ENCODE results near the gene FGGY.
"Not testable (repeated sequence)": the region's sequence is repeated elsewhere in the genome, so short reads cannot be mapped to it uniquely, and the experiment has no call there.

Gene FGGY

DNA sequence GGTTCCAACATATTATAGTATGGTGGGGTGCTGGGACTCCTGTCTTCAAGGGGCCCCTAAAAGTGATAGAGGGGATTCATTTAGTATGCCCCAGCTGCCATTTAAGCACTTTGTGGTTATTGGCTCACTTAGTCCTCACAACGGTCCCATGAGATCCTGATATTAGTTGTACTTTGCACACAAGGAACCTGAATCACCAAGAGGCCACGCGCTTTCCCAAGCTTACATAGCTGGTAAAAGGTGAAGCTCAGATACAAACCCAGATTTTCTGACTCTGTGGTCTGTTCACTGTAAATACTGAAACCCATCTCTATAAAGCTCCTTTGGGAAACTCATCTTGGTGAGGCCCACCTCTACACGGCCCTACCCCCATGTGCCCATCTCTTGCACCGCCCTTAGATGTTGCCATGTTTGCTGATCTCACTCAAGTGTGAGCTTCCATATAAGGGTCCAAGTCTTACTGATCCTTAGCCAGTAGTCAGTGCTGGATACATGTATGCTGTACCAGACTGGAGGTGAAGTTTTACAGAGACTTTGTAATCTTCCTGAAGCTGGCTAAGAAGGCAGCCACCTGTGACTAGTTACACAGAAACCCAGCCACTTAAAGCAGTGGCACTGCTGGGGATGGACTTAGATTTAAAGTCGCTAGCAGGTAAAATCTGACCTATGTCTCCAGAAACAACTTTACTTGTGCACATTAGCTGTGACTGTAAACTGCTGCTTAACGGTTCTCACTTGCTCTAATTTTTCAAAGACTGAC, 393.5 kb downstream of the FGGY start:
- no peak for DNase-seq

DNA sequence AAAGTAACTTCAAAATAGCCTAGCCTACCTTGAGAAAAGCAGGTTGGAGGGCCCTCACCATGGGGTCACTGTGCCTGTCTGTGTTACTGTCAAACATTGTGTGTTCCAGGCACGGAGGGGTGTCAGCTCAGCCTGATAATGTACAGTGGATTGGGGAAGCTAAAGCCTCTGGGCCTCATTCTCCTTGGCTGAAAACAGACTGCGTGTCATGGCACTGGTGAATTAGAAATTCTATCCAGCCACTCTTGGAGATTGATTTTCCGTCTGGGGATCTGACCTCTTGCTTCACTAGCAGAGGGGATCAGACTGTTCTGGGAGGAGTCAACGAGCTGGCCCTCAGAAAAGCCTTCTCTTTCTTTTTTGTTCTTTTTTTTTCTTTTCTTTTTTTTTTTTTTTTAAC, 394.4 kb downstream of the FGGY start:
- DNase-seq = no peak

DNA sequence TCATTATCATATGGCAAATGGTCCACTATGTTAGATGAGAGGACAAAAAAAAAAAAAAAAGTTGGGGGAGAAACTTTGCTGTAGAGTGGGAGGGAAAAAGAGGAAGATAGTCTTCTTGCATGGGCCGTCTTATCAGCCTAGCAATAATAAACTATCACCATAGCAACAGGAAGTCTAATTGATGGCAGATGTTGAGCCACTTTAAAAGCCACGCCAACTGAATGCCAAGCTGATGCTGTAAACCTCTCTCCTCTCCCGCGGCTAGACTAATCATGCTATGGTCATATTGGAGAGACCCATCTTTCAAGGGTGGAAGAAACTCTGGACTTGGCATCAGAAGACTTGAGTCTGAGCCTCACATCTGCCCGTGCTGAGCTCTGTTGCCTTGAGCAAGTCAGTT, 395.7 kb downstream of the FGGY start:
- DNase-seq = no peak

DNA sequence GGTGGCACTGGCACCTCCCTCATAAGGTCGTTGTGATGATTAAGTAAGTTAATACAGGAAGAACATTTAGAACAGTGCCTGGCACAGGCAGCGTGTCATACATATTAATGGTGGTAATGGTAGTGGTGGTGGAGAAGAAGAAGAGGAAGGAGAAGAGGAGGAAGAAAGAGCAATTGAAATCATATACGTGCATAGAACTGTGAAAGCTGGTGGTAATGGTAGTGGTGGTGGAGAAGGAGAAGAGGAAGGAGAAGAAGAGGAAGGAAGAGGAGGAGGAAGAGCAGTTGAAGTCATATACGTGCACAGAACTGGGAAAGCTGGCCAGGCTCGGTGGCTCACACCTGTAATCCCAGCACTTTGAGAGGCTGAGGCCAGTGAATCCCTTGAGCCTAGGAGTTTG, 396.5 kb downstream of the FGGY start:
- DNase-seq = no peak

DNA sequence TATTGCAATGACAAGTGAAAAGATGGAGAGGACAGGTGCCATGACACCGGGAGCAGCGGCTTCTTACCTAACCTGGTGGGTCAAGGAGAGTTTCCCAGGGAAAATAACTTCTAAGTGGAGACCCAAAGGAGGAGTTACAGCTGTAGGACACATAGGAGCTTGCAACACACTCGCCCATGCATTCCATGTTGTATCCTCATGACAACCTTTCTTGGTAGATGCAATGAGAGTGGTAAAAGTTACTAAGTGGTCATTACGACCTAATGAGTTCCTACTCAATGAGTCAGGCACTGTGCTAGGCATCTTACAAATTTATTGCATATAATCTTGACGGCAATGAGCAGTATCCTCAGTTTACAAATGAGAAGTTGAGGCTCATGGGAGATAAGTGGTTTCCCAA, 398.4 kb downstream of the FGGY start:
- DNase-seq = no peak

DNA sequence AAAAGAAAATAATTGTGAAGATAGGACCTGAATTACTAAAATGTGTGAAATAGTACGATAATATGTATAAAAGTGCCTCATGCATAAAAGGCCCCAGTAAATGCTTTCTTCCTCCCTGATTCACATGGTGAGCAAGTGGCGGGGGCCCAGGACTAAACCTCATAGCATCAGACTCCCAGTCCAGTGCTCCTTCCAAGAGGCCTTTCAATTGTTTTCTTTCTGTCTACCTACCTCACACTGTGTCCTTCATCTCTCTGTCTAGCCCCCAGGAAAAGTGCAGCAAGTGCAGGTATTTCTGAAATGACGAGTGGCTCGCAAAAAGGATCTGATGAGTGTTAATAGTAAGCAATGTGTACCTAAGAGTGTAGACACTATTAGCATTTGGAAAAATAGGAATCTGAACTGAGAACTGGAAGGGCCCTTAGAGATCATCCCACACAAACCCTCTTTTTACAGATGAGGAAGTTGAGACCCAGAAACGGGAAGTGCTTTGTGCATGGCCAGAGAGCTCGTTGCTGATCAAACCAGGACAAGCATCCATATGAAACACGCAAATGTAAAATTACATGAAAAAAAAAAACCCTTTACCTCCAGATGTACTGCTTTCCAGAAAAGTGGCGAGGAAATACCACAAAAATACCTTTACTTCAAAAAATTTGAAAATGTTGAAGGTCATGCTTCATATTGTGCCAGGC, 399.7 kb downstream of the FGGY start:
- DNase-seq = no peak

DNA sequence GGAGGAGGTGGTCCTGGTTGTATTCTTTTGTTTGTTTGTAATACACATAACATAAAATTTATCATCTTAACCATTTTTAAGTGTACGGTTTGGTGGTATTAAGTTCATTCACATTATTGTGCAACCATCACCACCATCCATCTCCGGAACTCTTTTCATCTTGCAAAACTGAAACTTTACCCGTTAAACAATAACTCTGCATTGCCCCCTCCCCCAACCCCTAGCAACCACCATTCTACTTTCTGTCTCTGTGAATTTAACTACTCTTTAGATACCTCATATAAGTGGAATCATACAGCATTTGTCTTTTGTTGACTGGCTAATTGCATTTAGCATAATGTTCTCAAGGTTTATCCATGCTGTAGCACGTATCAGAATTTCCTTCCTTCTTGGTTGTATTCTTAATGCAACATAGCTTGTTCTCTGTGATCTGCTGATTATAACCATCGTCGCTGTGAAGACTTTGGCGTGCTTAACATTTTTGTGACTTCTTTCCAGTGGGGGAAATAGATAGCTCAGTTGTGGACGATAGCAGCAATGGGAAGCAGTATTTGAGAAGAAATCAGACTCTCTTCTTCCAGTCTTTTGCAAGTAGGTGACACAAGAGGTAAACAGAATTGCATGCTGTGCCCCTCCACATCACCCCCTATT, 400.4 kb downstream of the FGGY start:
- no peak for DNase-seq

DNA sequence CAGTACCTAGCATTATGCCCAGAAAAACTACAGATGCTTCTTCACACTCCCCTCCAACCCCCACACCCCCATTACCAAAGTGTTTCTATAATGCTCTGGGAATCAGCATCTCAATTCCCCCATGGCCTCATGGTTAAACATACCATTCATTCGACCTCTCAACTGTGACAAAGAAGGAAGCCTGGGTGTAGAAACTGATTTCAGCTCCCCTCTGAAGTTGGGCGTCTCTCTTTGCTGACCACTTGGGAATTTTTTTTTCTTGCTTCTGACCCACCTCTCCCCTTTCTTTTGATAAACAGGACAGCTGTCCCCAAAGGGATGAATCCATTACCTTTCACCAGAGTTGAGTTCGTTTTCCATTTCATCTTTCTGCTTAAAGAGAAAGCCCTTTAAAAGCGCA, 401.5 kb downstream of the FGGY start:
- DNase-seq = no peak

DNA sequence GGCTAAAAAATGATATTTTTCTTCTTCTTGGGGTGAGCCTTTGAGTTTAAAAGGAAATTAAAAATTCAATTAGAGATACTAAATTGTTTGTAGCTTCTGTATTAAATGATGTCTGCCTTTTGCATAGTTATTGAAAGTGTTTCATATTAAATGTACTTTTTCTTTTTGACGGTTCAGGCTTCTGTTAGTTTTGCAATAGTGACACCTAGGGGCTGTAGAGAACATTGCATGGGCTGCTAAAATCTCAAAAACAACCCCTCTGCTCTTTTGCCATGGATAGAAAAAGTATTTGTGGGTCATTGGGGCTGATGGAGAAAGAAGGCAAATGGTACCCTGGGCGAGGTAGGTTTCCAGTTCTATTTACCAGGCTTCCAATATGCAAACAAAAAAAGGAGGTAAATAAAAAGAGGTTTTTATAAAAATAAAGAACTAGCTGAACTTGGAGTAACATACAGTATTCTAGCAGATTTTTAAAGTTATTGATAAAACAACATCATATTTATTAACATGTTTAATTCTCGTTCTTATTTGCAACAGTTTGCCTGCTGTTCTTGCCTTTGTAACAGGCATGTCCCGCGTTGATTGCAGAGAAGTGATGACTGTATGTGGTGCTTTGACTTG, 402.4 kb downstream of the FGGY start:
- no peak for DNase-seq

DNA sequence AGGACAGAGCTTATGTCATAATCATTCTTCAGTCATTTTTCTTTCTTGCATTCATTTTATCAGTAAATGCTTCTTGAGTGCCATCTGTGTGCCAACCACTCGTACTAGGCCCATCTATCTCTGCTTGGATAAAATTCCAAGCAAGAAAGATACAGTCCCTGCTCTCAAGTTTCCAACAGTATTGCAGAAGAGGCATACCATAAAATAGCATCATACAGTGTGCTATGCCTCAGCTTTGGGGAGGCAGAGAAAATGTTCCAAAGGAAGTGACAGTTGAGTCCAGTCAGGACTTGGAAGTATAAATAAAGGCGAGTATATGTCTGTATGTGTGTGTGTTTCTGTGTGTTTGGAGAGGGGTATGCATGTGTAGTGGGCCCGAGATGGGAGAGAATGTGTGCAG, 404.5 kb downstream of the FGGY start:
- no peak for DNase-seq

DNA sequence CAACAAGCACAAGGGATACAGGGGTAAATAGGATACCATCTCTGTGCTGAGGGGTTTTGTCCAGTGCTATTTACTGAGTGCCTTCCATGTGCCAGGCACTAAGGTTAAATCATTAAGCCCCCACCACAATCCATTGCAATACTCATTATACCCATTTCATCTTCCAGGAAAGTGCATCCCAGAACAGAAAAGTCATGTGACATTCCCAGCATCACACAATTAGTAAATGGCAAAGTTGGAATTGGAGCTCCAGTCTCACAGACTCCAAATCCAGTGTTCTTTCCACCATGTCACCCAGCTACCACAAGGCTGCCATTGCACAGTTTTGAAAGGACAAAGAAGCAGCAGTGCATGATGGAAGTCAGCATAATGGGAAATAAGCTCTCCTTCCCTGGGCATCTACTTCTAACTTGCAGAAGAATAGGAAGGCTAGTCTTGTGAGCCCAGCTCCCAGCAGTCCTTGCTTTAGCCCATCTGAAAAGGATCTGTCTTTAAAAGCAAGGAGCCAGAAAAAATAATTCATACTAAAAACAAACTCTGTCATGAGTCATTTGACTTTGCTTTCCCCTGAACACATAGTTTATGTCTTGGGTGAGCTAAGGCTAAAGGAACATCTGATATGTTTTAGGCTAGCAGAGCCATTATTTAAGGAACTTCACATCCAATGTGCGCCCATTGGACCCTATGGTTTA, 406.5 kb downstream of the FGGY start:
- DNase-seq = no peak

DNA sequence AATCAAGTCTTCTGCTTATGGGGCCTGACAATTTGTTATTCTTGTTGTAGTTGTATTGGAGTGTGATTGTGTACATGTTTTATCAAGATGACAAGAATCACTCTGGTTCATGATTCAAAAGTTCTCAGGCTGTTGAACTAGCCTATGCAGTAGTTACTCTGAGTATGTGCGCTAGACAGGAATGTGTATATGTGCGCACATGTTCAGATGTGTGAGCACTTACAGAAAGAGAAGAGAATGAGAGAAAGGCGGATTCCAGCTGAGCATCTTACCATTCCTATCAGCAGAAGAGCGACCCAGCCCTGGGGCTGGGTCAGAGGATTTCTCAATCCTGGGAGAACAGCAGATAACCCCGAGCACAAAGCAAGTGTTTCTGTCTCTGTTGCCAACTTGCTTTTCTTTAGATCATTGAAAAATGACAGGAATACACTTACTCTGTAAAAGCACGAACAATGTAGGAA, 407.1 kb downstream of the FGGY start:
- no peak for DNase-seq

DNA sequence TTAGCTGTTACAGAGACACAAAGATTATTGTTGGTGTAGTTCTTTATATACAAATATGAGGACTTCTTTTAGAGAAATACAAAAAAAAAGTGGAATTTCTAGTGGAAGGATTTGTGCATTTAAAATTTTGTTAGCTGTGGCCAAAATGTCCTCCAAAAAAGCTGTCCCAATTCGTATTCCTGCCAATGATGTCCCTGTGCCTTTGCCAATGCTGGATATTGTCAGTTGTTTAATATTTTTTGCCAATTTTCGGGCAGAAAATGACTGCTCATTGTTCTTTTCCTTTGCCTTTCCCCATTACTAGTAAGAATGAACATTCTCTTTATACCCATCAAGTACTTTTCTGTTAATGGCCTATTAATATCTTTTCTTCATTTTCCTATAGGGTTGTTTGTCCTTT, 407.8 kb downstream of the FGGY start:
- DNase-seq = no peak

DNA sequence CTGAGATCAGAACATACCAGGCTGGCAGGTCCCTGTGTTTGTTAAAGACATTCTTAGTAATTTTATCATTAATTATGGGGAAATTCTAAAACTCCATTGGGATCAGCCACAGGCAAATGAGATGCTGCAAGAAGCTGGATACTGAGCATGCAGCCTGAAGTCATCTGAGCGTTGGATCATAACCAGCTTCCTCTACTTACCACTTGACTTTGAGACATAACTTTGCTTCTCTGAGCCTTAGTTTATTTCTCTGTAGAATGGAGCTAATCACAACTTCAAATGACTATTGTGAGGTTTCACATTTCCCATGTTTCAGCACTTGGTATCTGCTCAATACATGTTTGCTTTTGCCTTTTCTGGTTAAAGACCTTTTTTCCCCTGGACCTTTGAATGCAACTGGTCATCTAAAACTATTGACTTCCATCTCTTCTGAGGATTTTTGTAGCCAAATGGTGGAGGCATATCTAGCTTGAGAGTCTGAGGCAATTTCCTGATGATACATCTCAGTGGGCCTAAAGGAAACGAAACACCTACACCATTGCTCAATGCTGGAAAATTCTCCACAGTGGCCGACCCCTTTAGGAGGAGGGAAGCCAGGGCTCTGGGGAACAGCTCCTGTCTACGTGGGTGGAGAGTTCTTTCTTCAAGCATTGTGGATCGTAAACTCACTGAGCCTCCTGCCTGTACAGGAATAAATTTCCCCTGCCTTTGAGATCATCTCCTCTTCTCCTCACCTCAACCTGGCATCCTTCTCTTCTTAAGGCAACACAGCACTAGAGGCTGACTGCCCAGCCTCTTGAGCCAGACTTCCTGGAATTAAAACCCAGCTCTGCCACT, 408.8 kb downstream of the FGGY start:
- DNase-seq = no peak

DNA sequence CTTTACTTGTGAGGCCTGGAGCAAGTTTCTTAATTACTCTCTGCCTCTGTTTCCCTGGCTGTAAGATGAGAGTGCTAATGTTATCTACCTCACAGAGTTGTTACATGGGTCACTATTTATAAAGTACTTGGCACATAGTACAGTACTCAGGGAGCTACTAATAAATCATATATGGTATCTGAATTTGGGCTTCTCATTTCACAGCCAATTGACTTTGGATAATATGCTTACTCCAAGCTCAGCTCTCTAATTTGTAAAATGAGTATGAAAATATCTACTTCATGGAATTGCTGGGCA, 409.4 kb downstream of the FGGY start:
- no peak for DNase-seq

DNA sequence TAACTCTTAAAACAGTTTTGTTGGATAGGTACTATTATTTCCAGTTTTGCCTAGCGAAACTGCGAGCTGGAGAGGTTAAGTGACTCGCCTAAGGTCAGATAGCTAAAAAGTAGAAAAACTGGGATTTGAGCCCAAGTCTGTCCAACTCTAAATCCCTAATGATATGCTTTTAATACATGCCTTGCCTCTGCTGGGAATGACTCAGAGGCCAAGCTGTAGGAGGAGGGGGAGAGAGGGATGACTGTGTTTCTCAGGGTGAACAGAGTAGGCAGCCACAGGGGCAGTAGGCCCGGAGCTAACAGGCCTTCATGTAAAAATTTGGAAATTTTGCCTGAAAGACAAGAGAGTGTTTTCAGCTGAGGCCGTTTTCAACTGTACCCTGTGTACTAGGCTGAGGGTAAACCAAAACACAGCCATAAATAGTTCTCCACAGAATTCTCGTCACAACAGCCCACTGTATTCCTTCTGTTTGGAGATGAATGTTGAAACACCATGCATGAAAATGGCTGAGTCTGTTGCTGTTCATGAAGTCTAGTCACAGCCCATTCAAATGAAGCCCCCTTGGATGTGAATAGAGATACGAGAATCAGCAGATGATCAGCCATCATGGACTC, 410.4 kb downstream of the FGGY start:
- no peak for DNase-seq

DNA sequence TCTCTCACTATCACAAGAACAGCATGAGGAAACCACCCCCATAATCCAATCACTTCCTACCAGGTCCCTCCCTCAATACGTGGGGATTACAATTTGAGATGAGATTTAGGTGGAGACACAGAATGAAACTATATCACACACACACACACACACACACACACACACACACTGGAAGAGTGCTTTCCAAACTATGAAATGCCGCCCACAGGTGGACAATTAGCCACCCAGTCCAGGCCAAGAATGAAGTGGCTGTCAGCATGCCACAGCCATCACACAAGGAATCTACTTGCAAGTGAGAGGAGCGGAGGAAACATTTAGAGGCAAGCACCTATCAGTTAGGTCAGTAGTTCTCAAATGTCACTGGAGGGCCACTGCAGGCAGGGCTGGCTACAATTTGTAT, 412.4 kb downstream of the FGGY start:
- DNase-seq = no peak

DNA sequence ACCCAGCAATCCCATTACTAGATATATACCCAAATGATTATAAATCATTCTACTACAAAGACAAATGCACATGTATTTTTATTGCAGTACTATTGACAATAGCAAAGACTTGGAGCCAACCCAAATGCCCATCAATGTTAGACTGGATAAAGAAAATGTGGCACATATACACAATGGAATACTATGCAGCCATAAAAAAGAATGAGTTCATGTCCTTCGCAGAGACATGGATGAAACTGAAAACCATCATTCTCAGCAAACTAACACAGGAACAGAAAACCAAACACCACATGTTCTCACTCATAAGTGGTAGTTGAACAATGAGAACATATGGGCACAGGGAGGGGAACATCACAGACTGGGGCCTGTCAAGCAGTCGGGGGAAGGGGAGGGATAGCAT, 414.0 kb downstream of the FGGY start:
- DNase-seq = not testable (repeated sequence)

DNA sequence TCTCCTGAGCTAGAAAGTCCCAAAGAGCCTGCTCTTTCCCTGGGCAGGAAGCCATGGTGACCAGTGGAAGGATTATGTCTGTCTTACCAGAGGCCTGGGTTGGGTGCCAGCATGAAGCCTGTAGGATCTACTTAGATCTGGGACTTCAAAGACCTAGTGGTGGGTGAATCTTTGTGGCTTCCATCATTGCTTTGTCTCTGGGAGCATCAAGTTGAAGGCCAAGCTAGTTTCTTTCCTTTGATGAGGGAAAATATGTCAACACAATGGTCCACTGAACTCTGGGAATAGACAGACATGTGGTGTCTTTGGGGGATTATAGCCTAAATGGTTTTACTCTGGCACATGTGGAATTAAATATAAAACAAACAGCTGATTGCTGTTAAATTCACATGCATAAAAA, 417.3 kb downstream of the FGGY start:
- DNase-seq = no peak

DNA sequence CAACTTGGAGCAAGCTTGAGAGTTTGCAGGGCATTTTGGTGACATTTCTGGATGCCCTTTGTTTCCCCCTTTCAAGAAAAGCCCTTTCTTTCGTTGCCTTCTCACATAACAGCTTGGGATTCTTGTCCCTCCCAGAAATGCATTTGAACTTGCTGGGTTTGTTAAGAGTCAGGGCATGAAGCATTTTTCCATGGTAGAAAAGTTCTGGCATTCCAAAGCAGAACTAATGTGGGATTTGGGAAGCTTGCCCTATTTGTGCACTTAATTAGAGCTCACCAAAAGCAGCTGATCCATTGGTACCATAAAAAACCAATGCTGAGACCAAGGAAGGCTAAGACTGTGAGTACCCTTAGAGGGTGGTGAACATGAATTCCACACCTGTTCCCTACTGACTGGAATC, 418.1 kb downstream of the FGGY start:
- DNase-seq = no peak

DNA sequence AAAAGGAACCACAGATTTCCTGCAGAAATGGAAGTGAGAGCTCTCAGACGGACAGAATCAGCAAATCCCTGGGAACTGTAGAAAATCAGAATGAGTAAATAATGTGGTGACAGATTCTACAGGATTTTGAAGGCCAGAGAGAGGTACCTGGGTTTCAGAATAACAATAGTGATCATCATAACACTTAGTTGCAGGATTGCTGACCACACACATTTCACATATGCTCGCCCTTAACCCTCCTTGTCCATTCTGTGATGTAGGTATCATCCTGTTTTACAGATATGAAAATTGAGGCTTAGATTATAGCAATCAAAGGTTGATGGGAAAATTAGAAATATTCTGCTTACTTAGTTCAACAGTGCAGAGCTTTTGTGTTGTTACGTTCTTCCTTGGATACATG, 419.9 kb downstream of the FGGY start:
- no peak for DNase-seq

Data from activated T-cell treated with anti-CD3 and anti-CD28 coated beads, Interleukin-2, amount 50 U/mL, for 1 hour (primary cell).